GM12892 (cell line): ENCODE results near the gene SLC35B1.
A peak's percentile ranks its signal among the peaks of the same experiment; 100 is the strongest.

ENCODE experiments used
- DNase-seq: peaks from one replicate; pipeline ENCODE4 v3.0.0; 2011; ENCODE audit not compliant: insufficient read length
- FAIRE-seq: peaks from 2 replicates; lab custom pipeline; 2011; peaks lifted over from hg19 to GRCh38; lab: Jason Lieb, UNC
- POLR2A ChIP-seq: IDR thresholded peaks from 2 replicates; pipeline ENCODE4 v1.6.1; 2011; ENCODE audit warnings: low read depth, low read length, control low read depth
- POLR2AphosphoS5 ChIP-seq: IDR thresholded peaks from 2 replicates; pipeline ENCODE4 v1.6.1; 2011; ENCODE audit warnings: low read depth, low read length, control low read depth
- TAF1 ChIP-seq: IDR thresholded peaks from 2 replicates; pipeline ENCODE4 v1.6.1; 2011; ENCODE audit warnings: low read depth, mild to moderate bottlenecking, control low read depth, low read length, borderline replicate concordance

The SLC35B1 gene

DNA sequence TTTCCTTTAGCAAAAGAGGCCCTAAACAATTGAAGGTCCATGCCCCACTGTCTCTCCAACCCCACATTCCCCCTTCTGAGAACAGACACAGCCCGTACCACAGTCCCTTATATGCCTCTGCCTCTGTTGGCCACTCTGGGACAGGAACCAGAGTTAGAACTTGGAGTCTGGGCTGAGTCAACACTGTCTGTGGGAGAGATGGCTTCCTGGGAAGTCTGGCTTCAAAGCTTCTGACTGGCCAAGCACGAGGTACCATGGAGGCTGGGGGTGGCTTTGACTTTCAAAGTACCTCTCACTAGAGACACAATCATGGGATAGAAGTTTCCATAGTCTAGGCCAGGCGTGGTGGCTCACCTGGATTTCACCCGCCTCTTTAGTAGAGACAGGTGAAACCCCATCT lies 15.0 kb downstream of the SLC35B1 start:
- no peak for TF ChIP-seq TAF1
- no peak for DNase-seq
- FAIRE-seq = no peak

GRCh38 chr17:49691677-49692191 lies 16.0 kb downstream of the SLC35B1 start:
- no peak for TF ChIP-seq POLR2A
- TF ChIP-seq POLR2AphosphoS5 = no peak
- no peak for TF ChIP-seq TAF1
- DNase-seq = no peak
- no peak for FAIRE-seq

- DNase-seq (no peak), FAIRE-seq (no peak)
- TF ChIP-seq TAF1 = no peak
- TF ChIP-seq POLR2A = no peak
- no peak for TF ChIP-seq POLR2AphosphoS5
These were observed 16.6 kb downstream of the SLC35B1 start for GRCh38 chr17:49691086-49691676.

DNA sequence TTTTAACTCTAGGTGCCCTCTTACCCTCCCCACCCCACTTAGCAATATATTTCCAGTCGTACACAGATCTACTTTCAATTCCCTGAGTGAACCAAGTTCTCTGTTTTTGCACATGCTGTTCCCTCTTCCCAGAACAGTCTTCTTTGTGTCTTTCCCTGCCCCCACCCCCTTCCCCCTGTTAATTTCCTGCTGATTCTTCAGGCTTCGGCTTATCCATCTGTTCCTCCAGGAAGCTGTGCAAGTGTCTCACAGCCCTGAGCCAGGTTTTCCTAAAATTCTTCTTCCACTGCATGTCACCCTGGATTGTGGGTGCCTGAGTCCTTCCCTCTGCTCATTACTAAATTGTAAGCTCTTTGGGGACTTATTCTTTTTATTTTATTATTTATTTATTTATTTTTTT lies 17.5 kb downstream of the SLC35B1 start:
- FAIRE-seq (no peak), DNase-seq (no peak)

DNA sequence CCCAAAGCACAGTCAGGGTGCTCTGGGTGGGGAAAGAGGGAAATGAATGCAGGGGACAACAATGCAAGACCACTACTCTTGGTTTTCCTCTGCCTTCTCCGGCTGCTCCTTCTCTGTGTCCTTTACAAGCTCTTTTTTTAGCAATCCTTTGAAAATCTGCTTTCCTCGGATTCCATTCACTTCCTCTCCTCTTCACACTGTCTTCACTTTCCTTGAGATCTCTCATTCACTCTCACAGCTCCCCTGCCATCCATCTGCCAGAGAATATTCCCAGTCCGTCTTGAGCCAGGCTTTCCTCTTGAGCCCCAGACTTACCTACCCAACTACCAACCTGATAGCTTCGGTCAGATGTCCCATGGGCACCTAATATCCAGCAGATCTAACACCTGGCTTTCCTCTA lies 18.9 kb downstream of the SLC35B1 start:
- FAIRE-seq (no peak), DNase-seq (no peak)
- TF ChIP-seq POLR2AphosphoS5 (no peak), TAF1 (no peak), POLR2A (no peak)

More for the DNA sequence above, 17.5 kb downstream of the SLC35B1 start:
- TF ChIP-seq POLR2A = no peak
- no peak for TF ChIP-seq TAF1
- no peak for TF ChIP-seq POLR2AphosphoS5

DNA sequence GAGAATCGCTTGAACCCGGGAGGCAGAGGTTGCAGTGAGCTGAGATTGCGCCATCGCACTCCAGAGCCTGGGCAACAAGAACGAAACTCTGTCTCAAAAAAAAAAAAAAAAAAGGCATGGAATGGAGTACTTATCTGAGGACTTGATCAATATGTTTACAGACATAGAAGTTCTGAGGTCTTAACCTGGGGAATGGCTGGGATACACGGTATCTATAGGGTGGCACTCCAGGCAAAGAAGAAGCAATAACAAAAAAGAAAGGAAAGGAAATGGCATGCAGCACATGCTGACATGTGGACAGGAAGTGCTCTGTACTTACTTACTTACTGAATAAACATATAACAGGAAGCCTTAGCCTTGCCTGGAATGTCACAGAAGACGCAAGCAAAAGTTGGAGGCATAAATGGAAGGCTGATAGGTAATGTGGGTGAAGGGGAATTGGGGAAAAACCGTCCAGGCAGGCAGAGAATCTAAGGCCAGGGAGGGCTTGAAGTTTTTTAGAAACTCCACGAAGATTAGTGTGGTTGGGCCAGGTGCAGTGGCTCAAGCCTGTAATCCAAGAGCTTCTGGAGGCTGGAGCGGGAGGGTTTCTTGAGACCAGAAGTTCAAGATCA lies 19.8 kb downstream of the SLC35B1 start:
- TF ChIP-seq POLR2AphosphoS5 (no peak), POLR2A (no peak), TAF1 (no peak)
- FAIRE-seq = no peak
- DNase-seq = no peak

DNA sequence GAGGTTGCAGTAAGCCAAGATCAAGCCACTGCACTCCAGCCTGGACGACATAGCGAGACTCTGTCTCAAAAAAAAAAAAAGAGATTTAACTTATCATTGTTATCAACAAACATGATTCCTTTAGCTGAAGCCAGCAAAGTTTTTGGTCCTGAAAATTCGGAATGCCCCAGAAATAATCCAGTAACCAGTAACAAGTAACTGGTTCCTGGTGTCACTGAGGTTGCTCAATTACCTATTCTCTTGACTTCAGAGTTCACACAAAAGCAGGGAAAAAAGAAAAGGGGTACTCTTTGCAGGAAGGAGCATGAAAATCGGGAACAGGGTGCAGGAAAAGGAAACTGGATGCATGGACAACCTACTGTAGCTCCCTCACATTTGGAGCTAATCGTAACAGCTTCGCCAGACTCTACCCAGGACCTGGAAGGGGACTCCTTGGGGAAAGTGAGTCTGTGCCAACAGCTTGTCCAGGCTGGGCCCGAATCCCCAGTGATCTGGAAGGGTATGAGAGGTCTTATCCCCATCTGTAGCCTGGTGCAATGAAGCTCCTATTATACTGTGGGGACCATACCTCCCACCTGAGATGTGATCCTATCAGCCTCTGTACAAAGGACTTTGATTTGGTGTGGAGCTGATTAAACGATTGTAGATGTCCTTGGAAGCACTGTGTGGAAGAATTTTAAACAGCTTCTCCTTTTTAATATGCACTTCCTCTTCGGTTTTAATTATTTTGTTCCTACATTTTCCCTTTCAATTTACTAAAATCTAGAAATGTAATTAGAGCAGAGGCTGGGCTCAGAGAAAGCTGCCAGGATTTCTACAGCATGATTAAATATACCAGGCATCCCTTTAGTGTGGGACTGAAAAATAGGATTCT lies 26.4 kb downstream of the SLC35B1 start:
- no peak for FAIRE-seq

GRCh38 chr17:49680314-49680713 lies 27.4 kb downstream of the SLC35B1 start:
- DNase-seq (no peak), FAIRE-seq (no peak)
- TF ChIP-seq POLR2A (no peak), POLR2AphosphoS5 (no peak), TAF1 (no peak)

More for the DNA sequence above, 26.4 kb downstream of the SLC35B1 start:
- TF ChIP-seq TAF1 = no peak
- TF ChIP-seq POLR2A = no peak
- TF ChIP-seq POLR2AphosphoS5 = no peak
- DNase-seq = no peak

GRCh38 chr17:49677933-49678847 lies 29.6 kb downstream of the SLC35B1 start, which contains the start of gene SPOP:
Gene SPOP (minus strand): TSS chr17:49678097. CDS start chr17:49622810, 55,287 bp downstream.
- FAIRE-seq = peak; percentile 97
- TF ChIP-seq POLR2A (peak; percentile 55; the same call in 1 of the 2 replicates), TAF1 (0 out of 2 replicates have a peak, but pooled peaks have one; percentile 15), POLR2AphosphoS5 (0 out of 2 replicates have a peak, but pooled peaks have one; percentile 51)
- peak; percentile 90 for DNase-seq

- DNase-seq (peak; percentile 88), FAIRE-seq (no peak)
- TF ChIP-seq POLR2A = peak; percentile 64
- no peak for TF ChIP-seq TAF1
- peak; percentile 18; the same call in 1 of the 2 replicates for TF ChIP-seq POLR2AphosphoS5
These were observed 30.4 kb downstream of the SLC35B1 start for GRCh38 chr17:49677134-49677932.
